ENCODE results near the gene MCUR1.

MCUR1 gene

GRCh38 chr6:13827032-13827431 is 12.7 kb upstream of the MCUR1 start:
- DNase-seq (ENCODE audit: low read depth, low spot score), result no peak
- no peak for TF ChIP-seq CTCF (IDR thresholded peaks at IDR 0.05; ENCODE audit: insufficient read depth, low read length, missing control alignments)
- ChIA-PET CTCF (no interaction called here), POLR2A (interaction anchor here (0.6 kb wide), 1 partner anchor 17 kb away, joined by 4 read pairs; no protein-coding TSS in a partner anchor)
- H3K4me3 ChIP-seq (ENCODE audit: low read depth, low read length), result no peak overlapping the region

GRCh38 chr6:13825871-13826270 is 11.5 kb upstream of the MCUR1 start:
- H3K4me3 ChIP-seq (ENCODE audit: low read depth, low read length), result no peak overlapping the region
- TF ChIP-seq CTCF (IDR thresholded peaks at IDR 0.05; ENCODE audit: insufficient read depth, low read length, missing control alignments), result no peak
- no peak for DNase-seq (ENCODE audit: low read depth, low spot score)
- ChIA-PET CTCF (interaction anchor here (0.8 kb wide), 1 partner anchor 15 kb away, joined by 3 read pairs; no protein-coding TSS in a partner anchor), POLR2A (no interaction called here)

GRCh38 chr6:13818341-13818740 is 4.0 kb upstream of the MCUR1 start:
- ChIA-PET POLR2A (no interaction called here), CTCF (interaction anchor here (1.4 kb wide), 1 partner anchor 23 kb away, joined by 4 read pairs; no protein-coding TSS in a partner anchor)
- DNase-seq (ENCODE audit: low read depth, low spot score), result no peak
- H3K4me3 ChIP-seq (ENCODE audit: low read depth, low read length), result no peak overlapping the region
- no peak for TF ChIP-seq CTCF (IDR thresholded peaks at IDR 0.05; ENCODE audit: insufficient read depth, low read length, missing control alignments)

- peak overlapping the region; percentile 75 for H3K4me3 ChIP-seq (ENCODE audit: low read depth, low read length)
- TF ChIP-seq CTCF (IDR thresholded peaks at IDR 0.05; ENCODE audit: insufficient read depth, low read length, missing control alignments), result no peak
- CTCF ChIA-PET, result interaction anchor here (2.4 kb wide), 1 partner anchor 252 kb away, joined by 6 read pairs; no protein-coding TSS in a partner anchor
- DNase-seq (ENCODE audit: low read depth, low spot score), result no peak
- POLR2A ChIA-PET, result no interaction called here
Observed at GRCh38 chr6:13814938-13815575, 700 bp upstream of the MCUR1 start.

GRCh38 chr6:13813621-13814175 is 659 bp downstream of the MCUR1 start:
- TF ChIP-seq CTCF (IDR thresholded peaks at IDR 0.05; ENCODE audit: insufficient read depth, low read length, missing control alignments), result no peak
- CTCF ChIA-PET, result interaction anchor here (1.3 to 4.6 kb wide), 3 partner anchors 18 to 253 kb away, joined by 3 to 44 read pairs (median 6); no protein-coding TSS in a partner anchor
- H3K4me3 ChIP-seq (ENCODE audit: low read depth, low read length), result peak overlapping the region; percentile 75
- POLR2A ChIA-PET, result interaction anchor here (0.7 to 1.2 kb wide), 4 partner anchors 43 to 253 kb away, joined by 3 to 5 read pairs (median 3); partner anchors contain the start of gene RANBP9
- no peak for DNase-seq (ENCODE audit: low read depth, low spot score)

- no peak for TF ChIP-seq CTCF (IDR thresholded peaks at IDR 0.05; ENCODE audit: insufficient read depth, low read length, missing control alignments)
- ChIA-PET CTCF (interaction anchor here (2.4 to 4.6 kb wide), 2 partner anchors 17 to 254 kb away, joined by 6 to 44 read pairs; no protein-coding TSS in a partner anchor), POLR2A (no interaction called here)
- no peak for DNase-seq (ENCODE audit: low read depth, low spot score)
- peak overlapping the region; percentile 75 for H3K4me3 ChIP-seq (ENCODE audit: low read depth, low read length)
Observed at GRCh38 chr6:13813026-13813425, 1.3 kb downstream of the MCUR1 start.

Data from AG04449 (cell line).